ENCODE measurements around the gene MRPL27. TPM values are rescaled to one million over a fixed set of nuclear protein-coding genes. Genes with fewer than 3 reads are reported as not detected.

MRPL27 gene
- total RNA-seq, 2 donors from 2014 or later, result 70.9 to 76.7 TPM

DNA sequence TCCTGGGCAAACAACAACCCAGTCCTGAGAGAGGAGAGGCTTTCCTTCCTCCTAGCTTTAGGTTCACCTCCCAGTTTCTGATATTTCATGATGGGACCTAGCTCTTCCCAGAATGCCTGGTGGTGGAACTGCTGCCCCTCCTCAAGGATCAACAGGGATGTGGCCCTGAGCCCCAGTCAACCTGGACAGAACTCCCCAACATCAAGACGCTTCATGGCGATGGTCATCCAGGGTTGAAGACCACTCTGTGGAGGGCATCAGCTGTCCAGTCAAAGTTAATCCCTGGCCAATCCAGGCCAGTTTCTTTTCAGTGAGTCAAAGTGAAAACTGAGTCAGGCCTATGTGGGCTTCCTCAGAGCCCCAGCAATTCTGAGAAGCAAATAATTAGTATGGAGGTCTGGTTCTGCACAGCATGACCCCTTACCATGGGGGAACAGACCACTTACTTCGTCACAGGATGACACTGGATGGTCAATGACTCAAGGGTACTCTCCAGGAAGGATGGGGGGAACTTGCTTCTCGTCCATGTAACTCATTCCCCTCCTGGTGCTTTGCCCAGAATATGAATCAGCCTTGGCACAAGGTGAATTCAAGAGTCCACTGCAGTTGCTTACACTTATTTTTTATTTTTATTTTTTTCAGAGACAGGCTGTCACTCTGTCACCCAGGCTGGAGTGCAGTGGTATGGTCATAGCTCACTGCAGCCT, 41.7 kb downstream of the MRPL27 start:
- no peaks in the 10 kb centered on the region for H3K9me3 ChIP-seq (ENCODE audit: control insufficient read depth, low read length)
- peak; percentile 28 for DNase-seq
- H3K27ac ChIP-seq (ENCODE audit: low read depth, low read length), result no peak overlapping the region
- no peak overlapping the region for H3K9ac ChIP-seq (ENCODE audit: extremely low read depth, low read length, poor library complexity, severe bottlenecking)
- Mint-ChIP-seq H3K4me3 (no peak overlapping the region), H3K9me3 (no peaks in the 10 kb centered on the region), H3K4me1 (peaks cover 23% of the 10 kb centered on the region), H3K27ac (no peak overlapping the region), H3K36me3 (ENCODE audit: low read depth) (no peaks in the 10 kb centered on the region), H3K27me3 (ENCODE audit: insufficient read depth) (no peaks in the 10 kb centered on the region)
- H3K4me3 ChIP-seq (ENCODE audit: low read length), result no peak overlapping the region
- TF ChIP-seq, protein P1, sequence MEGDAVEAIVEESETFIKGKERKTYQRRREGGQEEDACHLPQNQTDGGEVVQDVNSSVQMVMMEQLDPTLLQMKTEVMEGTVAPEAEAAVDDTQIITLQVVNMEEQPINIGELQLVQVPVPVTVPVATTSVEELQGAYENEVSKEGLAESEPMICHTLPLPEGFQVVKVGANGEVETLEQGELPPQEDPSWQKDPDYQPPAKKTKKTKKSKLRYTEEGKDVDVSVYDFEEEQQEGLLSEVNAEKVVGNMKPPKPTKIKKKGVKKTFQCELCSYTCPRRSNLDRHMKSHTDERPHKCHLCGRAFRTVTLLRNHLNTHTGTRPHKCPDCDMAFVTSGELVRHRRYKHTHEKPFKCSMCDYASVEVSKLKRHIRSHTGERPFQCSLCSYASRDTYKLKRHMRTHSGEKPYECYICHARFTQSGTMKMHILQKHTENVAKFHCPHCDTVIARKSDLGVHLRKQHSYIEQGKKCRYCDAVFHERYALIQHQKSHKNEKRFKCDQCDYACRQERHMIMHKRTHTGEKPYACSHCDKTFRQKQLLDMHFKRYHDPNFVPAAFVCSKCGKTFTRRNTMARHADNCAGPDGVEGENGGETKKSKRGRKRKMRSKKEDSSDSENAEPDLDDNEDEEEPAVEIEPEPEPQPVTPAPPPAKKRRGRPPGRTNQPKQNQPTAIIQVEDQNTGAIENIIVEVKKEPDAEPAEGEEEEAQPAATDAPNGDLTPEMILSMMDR (conservative IDR thresholded peaks at IDR 0.05), result no peak
- WGBS, 2 experiments (ENCODE audit: insufficient coverage in 1 of 2, insufficient read length in 1 of 2), result 88 to 98% methylated on average over 4 of the region's 4 CpGs
- no peaks in the 10 kb centered on the region for H3K36me3 ChIP-seq (ENCODE audit: control insufficient read depth, insufficient read depth, low read length)
- peaks cover 5% of the 10 kb centered on the region for H3K4me1 ChIP-seq (ENCODE audit: control insufficient read depth, insufficient read depth, low read length)
- H3K27me3 ChIP-seq (ENCODE audit: control insufficient read depth, insufficient read depth, low read length, poor library complexity, severe bottlenecking), result no peaks in the 10 kb centered on the region

GRCh38 chr17:50330151-50330775, 42.7 kb downstream of the MRPL27 start:
- Mint-ChIP-seq H3K27ac (no peak overlapping the region), H3K27me3 (ENCODE audit: insufficient read depth) (no peaks in the 10 kb centered on the region), H3K4me1 (peaks cover 27% of the 10 kb centered on the region), H3K9me3 (no peaks in the 10 kb centered on the region), H3K4me3 (no peak overlapping the region), H3K36me3 (ENCODE audit: low read depth) (no peaks in the 10 kb centered on the region)
- no peak overlapping the region for H3K9ac ChIP-seq (ENCODE audit: extremely low read depth, low read length, poor library complexity, severe bottlenecking)
- peak; percentile 44 for DNase-seq
- no peaks in the 10 kb centered on the region for H3K9me3 ChIP-seq (ENCODE audit: control insufficient read depth, low read length)
- TF ChIP-seq, protein P1 (conservative IDR thresholded peaks at IDR 0.05), result no peak
- 95% methylated on average over 11 of the region's 11 CpGs for WGBS, 2 experiments (ENCODE audit: insufficient coverage in 1 of 2, insufficient read length in 1 of 2)
- no peak overlapping the region for H3K27ac ChIP-seq (ENCODE audit: low read depth, low read length)
- peaks cover 5% of the 10 kb centered on the region for H3K4me1 ChIP-seq (ENCODE audit: control insufficient read depth, insufficient read depth, low read length)
- H3K27me3 ChIP-seq (ENCODE audit: control insufficient read depth, insufficient read depth, low read length, poor library complexity, severe bottlenecking), result no peaks in the 10 kb centered on the region
- H3K36me3 ChIP-seq (ENCODE audit: control insufficient read depth, insufficient read depth, low read length), result no peaks in the 10 kb centered on the region
- no peak overlapping the region for H3K4me3 ChIP-seq (ENCODE audit: low read length)

GRCh38 chr17:50329716-50330115, 43.3 kb downstream of the MRPL27 start:
- peaks cover 5% of the 10 kb centered on the region for H3K4me1 ChIP-seq (ENCODE audit: control insufficient read depth, insufficient read depth, low read length)
- DNase-seq, result no peak
- peaks cover 3% of the 10 kb centered on the region for H3K27me3 Mint-ChIP-seq (ENCODE audit: insufficient read depth)
- H3K4me1 Mint-ChIP-seq, result peaks cover 28% of the 10 kb centered on the region
- 92 to 93% methylated on average over 2 to 3 of the region's 3 CpGs for WGBS, 2 experiments (ENCODE audit: insufficient coverage in 1 of 2, insufficient read length in 1 of 2)
- no peak overlapping the region for H3K9ac ChIP-seq (ENCODE audit: extremely low read depth, low read length, poor library complexity, severe bottlenecking)
- H3K9me3 Mint-ChIP-seq, result no peaks in the 10 kb centered on the region
- no peak overlapping the region for H3K27ac ChIP-seq (ENCODE audit: low read depth, low read length)
- no peaks in the 10 kb centered on the region for H3K27me3 ChIP-seq (ENCODE audit: control insufficient read depth, insufficient read depth, low read length, poor library complexity, severe bottlenecking)
- TF ChIP-seq, protein P1 (conservative IDR thresholded peaks at IDR 0.05), result no peak
- no peak overlapping the region for H3K27ac Mint-ChIP-seq
- no peak overlapping the region for H3K4me3 ChIP-seq (ENCODE audit: low read length)
- no peaks in the 10 kb centered on the region for H3K36me3 ChIP-seq (ENCODE audit: control insufficient read depth, insufficient read depth, low read length)
- no peaks in the 10 kb centered on the region for H3K36me3 Mint-ChIP-seq (ENCODE audit: low read depth)
- H3K9me3 ChIP-seq (ENCODE audit: control insufficient read depth, low read length), result no peaks in the 10 kb centered on the region
- H3K4me3 Mint-ChIP-seq, result no peak overlapping the region

Data from endodermal cell (in vitro differentiated cells).